Keratinocyte (primary cell): ENCODE data around the gene TMEM174. TPM values are rescaled to one million over a fixed set of nuclear protein-coding genes. Genes with fewer than 3 reads are reported as not detected.

ENCODE experiments used
- DNase-seq: peaks from one replicate; pipeline ENCODE4 v3.0.0-alpha.2; 2011; ENCODE audit warnings: low read depth, missing footprints, low spot score
- FAIRE-seq: peaks from 2 replicates; lab custom pipeline; 2011; peaks lifted over from hg19 to GRCh38; lab: Jason Lieb, UNC
- H2AFZ ChIP-seq: 2 replicates; pipeline ENCODE4 v1.6.0; 2012; ENCODE audit warnings: low read length, control low read depth, inconsistent platforms; ENCODE audit not compliant: control insufficient read depth
- H3K27ac ChIP-seq: 2 replicates; pipeline ENCODE4 v1.5.1; 2011; ENCODE audit warnings: low read length; ENCODE audit not compliant: control insufficient read depth, insufficient read depth
- H3K27me3 ChIP-seq: 3 replicates; pipeline ENCODE4 v1.6.0; 2011; ENCODE audit warnings: low read length; ENCODE audit not compliant: control insufficient read depth, insufficient read depth; ENCODE audit errors: extremely low read depth
- H3K36me3 ChIP-seq, 2 experiments: 2 replicates in 1 of 2; 3 replicates in 1 of 2; pipeline ENCODE4 v1.5.1; 2011; ENCODE audit warnings: low read length in 2 of 2, mild to moderate bottlenecking in 1 of 2; ENCODE audit not compliant: control insufficient read depth in 2 of 2, insufficient read depth in 2 of 2; ENCODE audit errors: extremely low read depth in 1 of 2
- H3K4me1 ChIP-seq: 3 replicates; pipeline ENCODE4 v1.5.1; 2011; ENCODE audit warnings: low read length; ENCODE audit not compliant: control insufficient read depth, insufficient read depth; ENCODE audit errors: extremely low read depth
- H3K4me2 ChIP-seq: 3 replicates; pipeline ENCODE4 v1.6.0; 2011; ENCODE audit warnings: low read depth, low read length; ENCODE audit not compliant: control insufficient read depth, insufficient read depth; ENCODE audit errors: extremely low read depth
- H3K4me3 ChIP-seq, 3 experiments: fragments of 200-600 bp in 1 of 3; sonication (generic) in 1 of 3; 2 replicates in 2 of 3; 3 replicates in 1 of 3; pipeline ENCODE4 v1.5.1; 2011 to 2016; ENCODE audit warnings: low read length in 3 of 3, mild to moderate bottlenecking in 3 of 3, control low read depth in 2 of 3, inconsistent platforms in 1 of 3, low read depth in 1 of 3, mixed read lengths in 1 of 3, mixed run types in 1 of 3, moderate library complexity in 1 of 3; ENCODE audit not compliant: control insufficient read depth in 2 of 3, insufficient read depth in 2 of 3; ENCODE audit errors: extremely low read depth in 1 of 3
- H3K79me2 ChIP-seq: 2 replicates; pipeline ENCODE4 v1.6.0; 2012; ENCODE audit warnings: low read length; ENCODE audit not compliant: control insufficient read depth, insufficient read depth
- H3K9ac ChIP-seq: 3 replicates; pipeline ENCODE4 v1.6.0; 2011; ENCODE audit warnings: low read length; ENCODE audit not compliant: control insufficient read depth, insufficient read depth; ENCODE audit errors: extremely low read depth
- H3K9me1 ChIP-seq: 3 replicates; pipeline ENCODE4 v1.6.0; 2011; ENCODE audit warnings: low read length; ENCODE audit not compliant: control insufficient read depth, insufficient read depth; ENCODE audit errors: extremely low read depth
- H3K9me3 ChIP-seq: 2 replicates; pipeline ENCODE4 v1.5.1; 2012; ENCODE audit warnings: low read depth, low read length; ENCODE audit not compliant: control insufficient read depth
- H4K20me1 ChIP-seq: 3 replicates; pipeline ENCODE4 v1.6.0; 2011; ENCODE audit warnings: low read length; ENCODE audit not compliant: control insufficient read depth, insufficient read depth; ENCODE audit errors: extremely low read depth
- CTCF ChIP-seq, 3 experiments: IDR thresholded peaks in 1 of 3; conservative IDR thresholded peaks in 1 of 3; optimal IDR thresholded peaks in 1 of 3; 2 replicates in 2 of 3; 3 replicates in 1 of 3; pipeline versions ENCODE3 to v1.5.1; 2011; ENCODE audit warnings: low read length in 3 of 3, mild to moderate bottlenecking in 3 of 3, moderate library complexity in 2 of 3, control low read depth in 1 of 3, inconsistent platforms in 1 of 3; ENCODE audit not compliant: insufficient read depth in 2 of 3; ENCODE audit errors: extremely low read depth in 1 of 3
- EZH2 ChIP-seq: IDR thresholded peaks from one replicate; pipeline ENCODE4 v1.6.1; 2012; ENCODE audit warnings: inconsistent platforms, mild to moderate bottlenecking, low read length, moderate library complexity
- dilution Hi-C: fragments of 300-500 bp; cut with MboI; formaldehyde crosslinking; loops from one replicate; pipeline ENCODE4 v1.7.0; 2020; ENCODE audit warnings: low sequenced_read_pairs; ENCODE audit not compliant: extremely low pct_ligation_motif_present
- polyA plus RNA-seq, 5 experiments: library from polyadenylated mRNA; depleted of rRNA in 3 of 5; stranded (reverse) in 3 of 5; stranded (forward) in 1 of 5; unstranded in 1 of 5; fragments of >200 nt; gene quantifications; 1 replicate in 1 of 5; 2 replicates in 3 of 5; 3 replicates in 1 of 5; pipeline versions ENCODE4 v1.2.1 to v1.2.3, GENCODE V29; 2011 to 2012; ENCODE audit warnings: missing spikeins in 2 of 5, low read depth in 1 of 5, low replicate concordance in 1 of 5

Gene TMEM174
- polyA plus RNA-seq, 1 donor (not counting 4 experiments of a cell fraction or from before 2014, with no cell fraction given) = not detected

DNA sequence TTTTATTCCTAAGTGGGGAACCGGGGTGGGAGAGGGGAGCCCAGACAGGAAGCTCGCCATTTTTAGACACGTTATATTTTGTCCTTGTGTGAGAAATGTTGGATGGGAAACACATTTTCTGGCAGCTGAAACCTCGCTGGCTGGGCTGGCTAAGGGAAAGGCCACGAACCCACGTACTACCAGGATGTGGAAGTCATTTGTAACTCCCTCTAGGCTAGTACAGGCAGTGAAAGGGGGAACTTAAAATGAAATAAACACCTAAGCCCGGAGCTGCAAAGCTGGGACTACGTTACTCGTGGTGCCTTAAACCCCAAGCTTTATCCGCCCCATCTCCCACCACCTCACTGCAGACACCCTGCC, 42.5 kb downstream of the TMEM174 start:
- no peak overlapping the region for H3K27ac ChIP-seq
- H3K4me2 ChIP-seq = peak overlapping the region; percentile 86
- peaks cover 5% of the 10 kb centered on the region for H3K4me1 ChIP-seq
- H3K9ac ChIP-seq = peak overlapping the region; percentile 71
- peaks cover 6% of the 10 kb centered on the region for H3K27me3 ChIP-seq
- no peak for TF ChIP-seq CTCF (optimal IDR thresholded peaks at IDR 0.05 in 1 of 3, IDR thresholded peaks at IDR 0.05 in 1 of 3, conservative IDR thresholded peaks at IDR 0.05 in 1 of 3; ENCODE audit: extremely low read depth in 1 of 3, insufficient read depth in 2 of 3, low read length in 3 of 3)
- no peak for TF ChIP-seq EZH2
- H3K4me3 ChIP-seq = peak overlapping the region in 1 of 3 experiments; percentile 66
- no peaks in the 10 kb centered on the region for H3K36me3 ChIP-seq
- H3K79me2 ChIP-seq = no peaks in the 10 kb centered on the region
- dilution Hi-C loops = no loop called here
- H4K20me1 ChIP-seq = no peaks in the 10 kb centered on the region
- no peaks in the 10 kb centered on the region for H3K9me1 ChIP-seq
- H3K9me3 ChIP-seq = no peaks in the 10 kb centered on the region
- peak overlapping the region; percentile 24 for H2AFZ ChIP-seq
- FAIRE-seq (peak; percentile 29), DNase-seq (no peak)

DNA sequence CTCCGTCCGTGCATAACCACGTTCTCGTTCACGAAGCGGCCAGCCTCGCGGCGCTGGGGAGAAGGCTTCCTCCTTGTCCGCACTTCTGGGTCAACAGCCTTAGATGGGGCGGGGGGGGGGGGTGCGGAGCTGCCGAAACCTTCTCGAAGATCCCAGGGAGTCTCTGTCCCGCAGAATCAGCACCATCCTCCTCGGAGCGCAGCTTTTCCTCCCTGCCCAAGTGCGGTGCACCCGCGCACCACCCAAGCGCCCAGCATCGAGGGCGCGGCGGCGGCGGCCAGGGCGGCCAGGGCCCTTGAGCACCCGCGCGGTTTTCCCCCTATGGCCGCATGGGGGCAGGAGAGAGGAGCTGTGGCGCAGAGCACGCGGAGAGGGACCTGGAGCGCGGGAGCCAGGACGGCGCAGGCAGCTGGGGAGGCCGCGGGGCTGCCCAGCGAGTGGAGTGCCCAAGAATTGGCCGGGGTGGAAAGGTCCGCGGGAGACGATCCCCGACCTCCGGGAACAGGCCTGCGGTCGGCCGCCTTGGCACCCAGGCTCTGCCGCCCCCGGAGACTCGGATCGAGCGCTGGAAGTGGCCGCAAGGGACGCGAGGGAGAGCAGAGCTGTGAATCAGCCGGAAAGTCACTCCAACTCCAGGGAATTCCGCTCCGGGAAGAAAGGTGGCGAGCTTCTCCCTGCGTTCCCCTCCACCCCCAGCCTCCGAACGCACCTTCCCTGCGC, 43.1 kb downstream of the TMEM174 start:
- FAIRE-seq = peak; percentile 13
- Histone ChIP-seq H3K36me3 (no peaks in the 10 kb centered on the region), H3K4me2 (peak overlapping the region; percentile 86), H3K4me3 (peak overlapping the region; percentile 42 to 66 (median 58)), H3K4me1 (peaks cover 5% of the 10 kb centered on the region), H3K9me3 (no peaks in the 10 kb centered on the region), H3K9ac (peak overlapping the region; percentile 71), H4K20me1 (no peaks in the 10 kb centered on the region), H3K27ac (peak overlapping the region; percentile 59), H3K27me3 (peaks cover 6% of the 10 kb centered on the region), H2AFZ (peak overlapping the region; percentile 83), H3K79me2 (no peaks in the 10 kb centered on the region), H3K9me1 (no peaks in the 10 kb centered on the region)
- peak; percentile 61 to 83 (median 81) for TF ChIP-seq CTCF (optimal IDR thresholded peaks at IDR 0.05 in 1 of 3, IDR thresholded peaks at IDR 0.05 in 1 of 3, conservative IDR thresholded peaks at IDR 0.05 in 1 of 3; ENCODE audit: extremely low read depth in 1 of 3, insufficient read depth in 2 of 3, low read length in 3 of 3)
- TF ChIP-seq EZH2 = no peak
- no peak for DNase-seq
- dilution Hi-C loops = no loop called here
